ENCODE data around the gene RFX4.

DNA sequence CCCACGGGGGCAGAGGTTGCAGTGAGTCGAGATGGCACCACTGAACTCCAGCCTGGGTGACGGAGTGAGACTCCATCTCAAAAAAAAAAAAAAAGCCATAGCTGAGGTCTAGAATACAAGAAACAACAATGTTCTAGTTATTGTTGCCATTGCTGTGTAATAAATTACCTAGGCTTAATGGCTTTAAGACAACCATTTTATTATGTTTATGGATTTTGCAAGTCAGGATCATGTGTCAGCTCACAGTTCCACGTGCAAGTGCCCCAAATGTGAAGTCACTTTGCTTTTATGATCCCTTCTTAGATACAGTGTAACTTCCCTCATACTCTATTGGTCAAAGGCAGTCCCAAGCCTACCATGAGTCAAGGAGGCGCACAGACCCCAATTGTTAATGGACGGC lies 142.1 kb downstream of the RFX4 start:
- TF ChIP-seq, protein P1, sequence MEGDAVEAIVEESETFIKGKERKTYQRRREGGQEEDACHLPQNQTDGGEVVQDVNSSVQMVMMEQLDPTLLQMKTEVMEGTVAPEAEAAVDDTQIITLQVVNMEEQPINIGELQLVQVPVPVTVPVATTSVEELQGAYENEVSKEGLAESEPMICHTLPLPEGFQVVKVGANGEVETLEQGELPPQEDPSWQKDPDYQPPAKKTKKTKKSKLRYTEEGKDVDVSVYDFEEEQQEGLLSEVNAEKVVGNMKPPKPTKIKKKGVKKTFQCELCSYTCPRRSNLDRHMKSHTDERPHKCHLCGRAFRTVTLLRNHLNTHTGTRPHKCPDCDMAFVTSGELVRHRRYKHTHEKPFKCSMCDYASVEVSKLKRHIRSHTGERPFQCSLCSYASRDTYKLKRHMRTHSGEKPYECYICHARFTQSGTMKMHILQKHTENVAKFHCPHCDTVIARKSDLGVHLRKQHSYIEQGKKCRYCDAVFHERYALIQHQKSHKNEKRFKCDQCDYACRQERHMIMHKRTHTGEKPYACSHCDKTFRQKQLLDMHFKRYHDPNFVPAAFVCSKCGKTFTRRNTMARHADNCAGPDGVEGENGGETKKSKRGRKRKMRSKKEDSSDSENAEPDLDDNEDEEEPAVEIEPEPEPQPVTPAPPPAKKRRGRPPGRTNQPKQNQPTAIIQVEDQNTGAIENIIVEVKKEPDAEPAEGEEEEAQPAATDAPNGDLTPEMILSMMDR (IDR thresholded peaks at IDR 0.05) = no peak
- TF ChIP-seq EZH2 (IDR thresholded peaks at IDR 0.05) (no peak), EZH2phosphoT487 (IDR thresholded peaks at IDR 0.05) (no peak)

Data from neural progenitor cell (in vitro differentiated cells).